Measurements from ENCODE around the gene EFL1.
A peak's percentile ranks its signal among the peaks of the same experiment; 100 is the strongest.
"Not testable (repeated sequence)": the region's sequence is repeated elsewhere in the genome, so short reads cannot be mapped to it uniquely, and the experiment has no call there.

The EFL1 gene

DNA sequence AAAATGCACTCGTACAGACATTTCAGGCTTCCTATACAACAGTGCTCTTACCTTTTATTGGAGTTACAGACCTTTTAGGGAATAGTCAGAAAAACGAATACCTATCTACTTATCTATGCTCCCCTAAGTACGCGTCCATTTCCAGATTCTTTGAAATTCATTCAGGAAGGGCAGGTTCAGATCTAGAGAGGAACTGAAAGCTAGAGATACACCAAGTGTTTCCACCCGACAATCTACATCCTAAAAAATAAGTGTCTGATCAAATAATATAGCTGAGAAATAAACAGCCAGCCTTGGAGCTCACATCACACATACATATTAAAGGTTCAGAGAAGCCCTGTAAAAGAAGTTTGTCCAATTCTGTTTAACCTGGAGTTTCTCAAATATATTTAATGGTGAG, 18.9 kb downstream of the EFL1 start:
- H3K36me3 ChIP-seq (ENCODE audit: control insufficient read depth in 2 of 2, insufficient read depth in 1 of 2, low read length in 2 of 2) = peaks cover 18 to 32% of the 10 kb centered on the region in 2 experiments; a peak in 2 of 3 replicates
- H3K4me3 ChIP-seq (ENCODE audit: low read depth, low read length); POLR2A ChIA-PET; H3K4me1 ChIP-seq (ENCODE audit: control insufficient read depth, insufficient read depth, low read length); H3K27ac ChIP-seq (ENCODE audit: extremely low read depth, low read depth, low read length); CTCF ChIA-PET; H3K9me3 ChIP-seq (ENCODE audit: control insufficient read depth, insufficient read depth, low read depth, low read length): not testable (repeated sequence)

DNA sequence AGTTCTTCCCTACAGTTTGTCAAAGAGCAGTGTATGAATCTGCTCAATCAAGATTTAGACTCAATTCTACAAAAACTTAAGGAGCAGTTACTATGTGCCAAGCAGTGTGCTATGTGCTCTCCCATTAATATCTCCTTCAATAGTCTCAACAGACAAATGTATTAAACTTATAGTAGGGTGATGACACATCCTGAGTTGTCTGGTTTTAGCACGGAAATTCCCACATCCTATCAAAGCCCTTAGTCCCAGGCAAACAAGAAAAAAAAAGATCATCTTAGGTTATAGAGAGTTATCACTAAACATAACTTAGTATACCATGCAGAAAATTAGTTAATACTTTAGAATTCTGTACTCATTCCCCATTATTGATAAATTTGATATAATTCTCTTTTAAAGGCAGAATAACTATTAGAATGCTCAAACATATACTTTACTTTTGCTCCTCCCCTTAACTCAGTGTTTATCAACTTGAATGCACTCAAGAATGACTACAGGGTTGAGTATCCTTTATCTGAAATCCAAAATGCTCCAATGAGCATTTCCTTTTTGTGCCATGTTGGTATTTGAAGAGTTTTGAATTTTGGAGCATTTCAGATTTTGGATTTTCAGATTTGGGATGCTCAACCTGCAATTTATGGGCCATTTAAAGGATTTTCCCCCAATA, 20.6 kb downstream of the EFL1 start:
- POLR2A ChIA-PET; H3K4me1 ChIP-seq (ENCODE audit: control insufficient read depth, insufficient read depth, low read length); H3K27ac ChIP-seq (ENCODE audit: extremely low read depth, low read depth, low read length); H3K9me3 ChIP-seq (ENCODE audit: control insufficient read depth, insufficient read depth, low read depth, low read length); H3K4me3 ChIP-seq (ENCODE audit: low read depth, low read length): not testable (repeated sequence)
- CTCF ChIA-PET = interaction anchor here (0.6 kb wide), 1 partner anchor 252 kb away, joined by 7 read pairs; no protein-coding TSS in a partner anchor
- H3K36me3 ChIP-seq (ENCODE audit: control insufficient read depth in 2 of 2, insufficient read depth in 1 of 2, low read length in 2 of 2) = peaks cover 20 to 38% of the 10 kb centered on the region in 2 experiments; a peak in 2 of 3 replicates

DNA sequence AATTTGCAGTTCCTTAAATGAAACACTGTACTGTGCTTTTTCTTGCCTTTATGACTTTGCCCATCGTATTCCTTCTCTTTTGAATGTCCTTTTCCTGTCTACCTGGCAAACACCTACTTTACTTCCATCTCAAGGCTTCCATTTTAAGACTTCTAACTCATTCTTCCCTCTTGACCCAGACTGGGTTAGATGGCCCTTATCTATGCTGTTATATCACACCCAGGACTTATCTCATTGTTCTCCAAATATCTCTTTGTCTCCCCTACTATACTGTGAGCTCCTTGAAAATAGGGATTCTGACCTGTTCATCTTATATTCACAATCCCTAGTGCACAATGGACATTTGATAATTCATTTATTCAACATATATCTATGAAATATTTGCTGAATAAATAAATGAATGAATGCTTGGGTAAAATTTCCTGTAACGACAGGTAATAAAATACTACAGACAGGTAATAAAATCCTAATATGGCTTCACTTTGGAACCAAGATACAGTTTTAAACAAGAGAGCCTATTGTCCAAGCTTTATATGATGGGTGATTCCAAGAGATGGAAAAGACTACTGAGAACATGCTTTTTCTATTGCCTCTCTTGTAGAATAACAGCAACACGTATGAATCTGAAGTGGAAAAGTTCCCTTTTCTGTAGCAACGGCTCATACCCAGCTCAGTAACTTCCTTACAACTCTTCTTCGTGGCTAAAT, 22.7 kb downstream of the EFL1 start:
- no peak for TF ChIP-seq ZNF596 (tag by site-specific recombination; IDR thresholded peaks at IDR 0.05)
- TF ChIP-seq ZSCAN16 (tag by site-specific recombination; IDR thresholded peaks at IDR 0.05) = no peak
- no peak for TF ChIP-seq ZNF184 (tag by site-specific recombination; IDR thresholded peaks at IDR 0.05)
- TF ChIP-seq, protein P1, sequence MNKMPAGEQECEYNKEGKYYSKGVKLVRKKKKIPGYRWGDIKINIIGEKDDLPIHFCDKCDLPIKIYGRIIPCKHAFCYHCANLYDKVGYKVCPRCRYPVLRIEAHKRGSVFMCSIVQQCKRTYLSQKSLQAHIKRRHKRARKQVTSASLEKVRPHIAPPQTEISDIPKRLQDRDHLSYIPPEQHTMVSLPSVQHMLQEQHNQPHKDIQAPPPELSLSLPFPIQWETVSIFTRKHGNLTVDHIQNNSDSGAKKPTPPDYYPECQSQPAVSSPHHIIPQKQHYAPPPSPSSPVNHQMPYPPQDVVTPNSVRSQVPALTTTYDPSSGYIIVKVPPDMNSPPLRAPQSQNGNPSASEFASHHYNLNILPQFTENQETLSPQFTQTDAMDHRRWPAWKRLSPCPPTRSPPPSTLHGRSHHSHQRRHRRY (tag by site-specific recombination; IDR thresholded peaks at IDR 0.05) = no peak
- ChIA-PET CTCF (interaction anchor here (0.5 to 1.1 kb wide), 2 partner anchors 23 to 327 kb away, joined by 3 to 6 read pairs; partner anchors contain the start of genes EFL1 and SAXO2), POLR2A (no interaction called here)
- H3K9me3 ChIP-seq (ENCODE audit: control insufficient read depth, insufficient read depth, low read depth, low read length) = no peaks in the 10 kb centered on the region
- peaks cover 28 to 38% of the 10 kb centered on the region in 2 experiments for H3K36me3 ChIP-seq (ENCODE audit: control insufficient read depth in 2 of 2, insufficient read depth in 1 of 2, low read length in 2 of 2)
- no peaks in the 10 kb centered on the region for H3K4me1 ChIP-seq (ENCODE audit: control insufficient read depth, insufficient read depth, low read length)
- no peak overlapping the region for H3K27ac ChIP-seq (ENCODE audit: extremely low read depth, low read depth, low read length)
- no peak overlapping the region for H3K4me3 ChIP-seq (ENCODE audit: low read depth, low read length)

DNA sequence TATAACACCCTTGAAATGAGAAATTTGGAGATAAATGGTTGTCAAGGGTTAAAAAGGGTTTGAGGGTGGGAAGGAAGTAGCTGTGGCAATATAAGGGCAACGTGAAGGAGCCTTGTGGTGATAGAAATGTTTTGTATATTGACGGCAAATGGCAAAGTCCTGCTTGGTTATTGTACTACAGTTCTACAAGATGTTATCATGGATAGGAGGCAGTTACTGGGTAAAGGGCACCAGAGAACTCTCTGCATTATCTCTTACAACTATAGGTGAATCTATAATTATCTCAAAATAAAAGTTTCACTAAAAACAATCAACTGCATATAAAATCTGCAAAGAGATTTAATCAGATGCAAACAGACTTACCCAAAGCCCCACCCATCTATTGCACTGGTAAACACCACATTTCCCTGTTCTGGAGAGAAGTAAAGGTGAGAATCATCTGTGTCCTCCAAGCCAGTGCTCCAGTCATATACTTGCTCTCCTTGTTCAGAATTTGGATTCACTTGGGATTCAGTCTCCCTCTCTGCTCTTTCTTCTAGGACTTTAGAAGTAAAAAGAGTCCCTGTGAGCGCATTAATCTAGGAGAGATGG, 24.5 kb downstream of the EFL1 start:
- CTCF ChIA-PET; H3K4me1 ChIP-seq (ENCODE audit: control insufficient read depth, insufficient read depth, low read length); POLR2A ChIA-PET; H3K4me3 ChIP-seq (ENCODE audit: low read depth, low read length); H3K27ac ChIP-seq (ENCODE audit: extremely low read depth, low read depth, low read length); H3K9me3 ChIP-seq (ENCODE audit: control insufficient read depth, insufficient read depth, low read depth, low read length): not testable (repeated sequence)
- H3K36me3 ChIP-seq (ENCODE audit: control insufficient read depth in 2 of 2, insufficient read depth in 1 of 2, low read length in 2 of 2) = peaks cover 28 to 33% of the 10 kb centered on the region in 2 experiments

DNA sequence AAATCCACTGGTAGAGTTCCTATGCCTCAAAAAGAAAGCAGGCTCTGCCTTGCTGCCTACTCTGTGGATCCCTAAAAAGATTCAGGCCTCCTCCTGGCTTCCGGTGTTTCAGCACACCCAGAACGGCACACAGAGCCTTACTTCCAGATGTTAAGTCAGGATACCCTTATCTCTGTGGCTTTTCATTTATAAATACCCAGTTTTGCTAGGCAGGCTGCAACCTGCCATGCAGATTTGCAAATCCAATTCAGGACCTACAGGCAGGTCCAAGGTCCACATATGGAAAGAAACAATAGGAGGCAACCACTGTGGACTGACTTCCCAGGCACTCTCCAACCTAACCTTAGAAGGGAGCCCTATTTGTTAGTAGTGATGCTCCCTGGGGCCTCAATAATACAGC, 30.7 kb downstream of the EFL1 start:
- Histone ChIP-seq H3K4me3 (ENCODE audit: low read depth, low read length) (no peak overlapping the region), H3K9me3 (ENCODE audit: control insufficient read depth, insufficient read depth, low read depth, low read length) (no peaks in the 10 kb centered on the region), H3K4me1 (ENCODE audit: control insufficient read depth, insufficient read depth, low read length) (peaks cover 4% of the 10 kb centered on the region; the same call in 1 of the 2 replicates), H3K36me3 (ENCODE audit: control insufficient read depth in 2 of 2, insufficient read depth in 1 of 2, low read length in 2 of 2) (peaks cover 14 to 18% of the 10 kb centered on the region in 2 experiments), H3K27ac (ENCODE audit: extremely low read depth, low read depth, low read length) (no peak overlapping the region)
- TF ChIP-seq PRDM1 (tag by site-specific recombination; IDR thresholded peaks at IDR 0.05) (no peak), ZNF561 (tag by site-specific recombination; IDR thresholded peaks at IDR 0.05; ENCODE audit: borderline replicate concordance) (no peak), ZNF335 (tag by site-specific recombination; conservative IDR thresholded peaks at IDR 0.05) (peak; percentile 42)
- TF ChIP-seq, protein P2, sequence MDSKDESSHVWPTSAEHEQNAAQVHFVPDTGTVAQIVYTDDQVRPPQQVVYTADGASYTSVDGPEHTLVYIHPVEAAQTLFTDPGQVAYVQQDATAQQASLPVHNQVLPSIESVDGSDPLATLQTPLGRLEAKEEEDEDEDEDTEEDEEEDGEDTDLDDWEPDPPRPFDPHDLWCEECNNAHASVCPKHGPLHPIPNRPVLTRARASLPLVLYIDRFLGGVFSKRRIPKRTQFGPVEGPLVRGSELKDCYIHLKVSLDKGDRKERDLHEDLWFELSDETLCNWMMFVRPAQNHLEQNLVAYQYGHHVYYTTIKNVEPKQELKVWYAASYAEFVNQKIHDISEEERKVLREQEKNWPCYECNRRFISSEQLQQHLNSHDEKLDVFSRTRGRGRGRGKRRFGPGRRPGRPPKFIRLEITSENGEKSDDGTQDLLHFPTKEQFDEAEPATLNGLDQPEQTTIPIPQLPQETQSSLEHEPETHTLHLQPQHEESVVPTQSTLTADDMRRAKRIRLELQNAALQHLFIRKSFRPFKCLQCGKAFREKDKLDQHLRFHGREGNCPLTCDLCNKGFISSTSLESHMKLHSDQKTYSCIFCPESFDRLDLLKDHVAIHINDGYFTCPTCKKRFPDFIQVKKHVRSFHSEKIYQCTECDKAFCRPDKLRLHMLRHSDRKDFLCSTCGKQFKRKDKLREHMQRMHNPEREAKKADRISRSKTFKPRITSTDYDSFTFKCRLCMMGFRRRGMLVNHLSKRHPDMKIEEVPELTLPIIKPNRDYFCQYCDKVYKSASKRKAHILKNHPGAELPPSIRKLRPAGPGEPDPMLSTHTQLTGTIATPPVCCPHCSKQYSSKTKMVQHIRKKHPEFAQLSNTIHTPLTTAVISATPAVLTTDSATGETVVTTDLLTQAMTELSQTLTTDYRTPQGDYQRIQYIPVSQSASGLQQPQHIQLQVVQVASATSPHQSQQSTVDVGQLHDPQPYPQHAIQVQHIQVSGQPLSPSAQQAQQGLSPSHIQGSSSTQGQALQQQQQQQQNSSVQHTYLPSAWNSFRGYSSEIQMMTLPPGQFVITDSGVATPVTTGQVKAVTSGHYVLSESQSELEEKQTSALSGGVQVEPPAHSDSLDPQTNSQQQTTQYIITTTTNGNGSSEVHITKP (tag by site-specific recombination; IDR thresholded peaks at IDR 0.05) = no peak
- CTCF ChIA-PET = interaction anchor here (0.6 kb wide), 1 partner anchor 518 kb away, joined by 3 read pairs; no protein-coding TSS in a partner anchor
- POLR2A ChIA-PET = no interaction called here
